Measurements from ENCODE around the gene RNF212.

DNA sequence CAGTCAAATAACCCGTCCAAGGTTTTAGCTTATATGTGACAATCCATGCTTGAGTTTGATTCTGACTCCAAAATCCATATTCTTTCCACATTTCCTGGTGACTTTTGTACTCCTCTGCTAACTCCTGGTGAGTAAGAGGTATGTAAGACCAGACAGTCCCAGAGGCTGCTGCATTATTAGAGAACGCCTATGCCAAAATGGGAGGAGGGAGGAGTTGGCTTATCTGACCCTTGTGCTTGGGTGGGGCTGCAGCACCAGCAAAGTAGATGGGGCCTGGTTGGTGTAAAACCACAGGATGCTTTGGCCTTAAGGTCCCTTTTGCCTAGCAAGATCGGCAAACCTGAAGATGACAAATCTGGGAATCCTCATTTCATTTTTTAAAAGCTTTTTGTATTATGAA lies 9.1 kb upstream of the RNF212 start:
- TF ChIP-seq EZH2 (IDR thresholded peaks at IDR 0.05; ENCODE audit: borderline replicate concordance, low read depth, low read length, poor library complexity, severe bottlenecking): no peak
- TF ChIP-seq, protein P1, sequence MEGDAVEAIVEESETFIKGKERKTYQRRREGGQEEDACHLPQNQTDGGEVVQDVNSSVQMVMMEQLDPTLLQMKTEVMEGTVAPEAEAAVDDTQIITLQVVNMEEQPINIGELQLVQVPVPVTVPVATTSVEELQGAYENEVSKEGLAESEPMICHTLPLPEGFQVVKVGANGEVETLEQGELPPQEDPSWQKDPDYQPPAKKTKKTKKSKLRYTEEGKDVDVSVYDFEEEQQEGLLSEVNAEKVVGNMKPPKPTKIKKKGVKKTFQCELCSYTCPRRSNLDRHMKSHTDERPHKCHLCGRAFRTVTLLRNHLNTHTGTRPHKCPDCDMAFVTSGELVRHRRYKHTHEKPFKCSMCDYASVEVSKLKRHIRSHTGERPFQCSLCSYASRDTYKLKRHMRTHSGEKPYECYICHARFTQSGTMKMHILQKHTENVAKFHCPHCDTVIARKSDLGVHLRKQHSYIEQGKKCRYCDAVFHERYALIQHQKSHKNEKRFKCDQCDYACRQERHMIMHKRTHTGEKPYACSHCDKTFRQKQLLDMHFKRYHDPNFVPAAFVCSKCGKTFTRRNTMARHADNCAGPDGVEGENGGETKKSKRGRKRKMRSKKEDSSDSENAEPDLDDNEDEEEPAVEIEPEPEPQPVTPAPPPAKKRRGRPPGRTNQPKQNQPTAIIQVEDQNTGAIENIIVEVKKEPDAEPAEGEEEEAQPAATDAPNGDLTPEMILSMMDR (conservative IDR thresholded peaks at IDR 0.05; ENCODE audit: low read depth, low read length): no peak
